NT2/D1 (cell line): ENCODE results near the gene LRTM2.

Experiments
- SUZ12 ChIP-seq: IDR thresholded peaks from 2 replicates; pipeline ENCODE4 v1.6.1; 2011; ENCODE audit not compliant: insufficient read length, insufficient read depth; ENCODE audit errors: extremely low read depth
- YY1 ChIP-seq: IDR thresholded peaks from 2 replicates; pipeline ENCODE4 v1.6.1; 2011; ENCODE audit not compliant: insufficient read length, insufficient read depth
- ZNF274 ChIP-seq: IDR thresholded peaks from 2 replicates; pipeline ENCODE4 v1.6.1; 2011; ENCODE audit warnings: mild to moderate bottlenecking, low read depth, low read length

GRCh38 chr12:1844223-1844622 is 23.9 kb downstream of the LRTM2 start:
- TF ChIP-seq ZNF274 (no peak), YY1 (no peak), SUZ12 (no peak)
